ENCODE results near the gene USP48. TPM values are rescaled to one million over a fixed set of nuclear protein-coding genes. Genes with fewer than 3 reads are reported as not detected.
"Not testable (repeated sequence)": the region's sequence is repeated elsewhere in the genome, so short reads cannot be mapped to it uniquely, and the experiment has no call there.

The USP48 gene
- 41.8 TPM for total RNA-seq
- long read RNA-seq, full-length matches to known transcripts = 44 of 81 reads
- long read RNA-seq, partial matches to known transcripts = 11 of 81 reads
- long read RNA-seq, other reads (novel, unspliced or antisense) = 26 of 81 reads

DNA sequence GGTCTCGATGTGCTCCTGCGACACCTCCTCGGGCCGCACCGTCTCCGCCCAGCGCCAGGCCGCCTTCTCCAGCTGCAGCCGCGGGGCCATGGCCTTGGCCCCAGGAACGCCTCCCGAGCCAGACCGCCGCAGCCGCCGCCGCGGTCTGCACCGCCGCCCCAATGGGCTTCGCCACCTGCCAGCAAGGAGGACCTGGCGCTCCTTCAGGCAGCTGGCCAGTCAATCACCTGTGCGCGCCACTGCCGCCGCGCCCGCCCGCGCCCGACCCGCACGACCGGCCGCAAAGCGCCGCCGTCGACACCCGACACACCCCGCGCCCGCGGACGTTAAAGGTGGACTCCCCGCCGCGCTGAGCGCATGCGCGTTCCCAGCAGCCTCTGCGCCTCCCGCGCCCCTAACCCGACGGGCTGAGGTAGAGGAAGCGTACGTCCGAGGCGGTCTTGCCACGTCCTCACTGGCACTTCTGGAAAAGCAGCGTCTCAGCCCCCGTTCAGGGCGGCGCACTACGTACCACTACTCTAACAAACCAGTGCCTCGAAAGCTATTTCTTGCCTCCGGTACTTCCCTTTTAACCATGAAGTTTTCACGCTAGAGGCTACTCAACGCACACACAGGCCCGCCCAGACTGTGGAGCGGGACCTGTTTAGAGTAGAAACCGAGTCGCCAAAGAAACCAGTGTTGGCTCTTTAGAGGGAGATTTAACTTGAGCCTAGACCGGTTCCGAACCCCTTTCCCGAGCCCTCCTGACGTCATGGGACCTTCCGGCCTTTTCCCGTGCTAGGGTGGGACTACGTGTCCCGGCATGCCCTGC is at the start of gene USP48:
TSS of gene USP48 (minus strand) at position 282 of the 811 bp plus-strand sequence. CDS start at position 90, 192 bp downstream.
- ATAC-seq (ENCODE audit: poor library complexity) = peak; percentile 98
- intact Hi-C loops (cut with DNase I) = no loop called here
- DNase-seq = peak; percentile 98

- intact Hi-C loops (cut with DNase I) = no loop called here
- DNase-seq (no peak), ATAC-seq (ENCODE audit: poor library complexity) (no peak)
Observed at GRCh38 chr1:21831454-21831970, 48.6 kb upstream of the USP48 start.

- ATAC-seq (ENCODE audit: poor library complexity) (peak; percentile 3), DNase-seq (no peak)
- intact Hi-C loops (cut with DNase I) = no loop called here
Observed at GRCh38 chr1:21830792-21831453, 48.0 kb upstream of the USP48 start.

DNA sequence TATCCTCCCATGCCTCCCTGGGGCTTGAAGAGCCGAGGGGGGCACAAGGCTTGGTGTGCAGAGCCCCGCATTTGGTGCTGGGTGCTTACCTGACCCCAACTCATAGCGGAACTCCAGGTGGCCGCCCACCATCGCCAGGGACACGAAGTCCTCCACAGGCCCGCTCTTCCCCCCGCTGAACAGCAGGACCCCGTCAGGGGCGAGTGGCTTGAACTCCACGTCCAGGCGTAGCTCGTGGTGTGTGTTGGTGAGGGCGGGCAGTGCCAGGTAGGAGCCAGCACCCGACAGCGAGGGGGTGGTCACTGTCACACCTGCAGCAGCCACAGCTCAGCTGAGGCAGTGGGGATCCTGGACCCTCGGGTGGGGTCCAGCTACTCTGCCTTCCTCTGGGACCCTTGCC is 46.3 kb upstream of the USP48 start:
- DNase-seq (peak; percentile 30), ATAC-seq (ENCODE audit: poor library complexity) (no peak)
- intact Hi-C loops (cut with DNase I) = no loop called here

DNA sequence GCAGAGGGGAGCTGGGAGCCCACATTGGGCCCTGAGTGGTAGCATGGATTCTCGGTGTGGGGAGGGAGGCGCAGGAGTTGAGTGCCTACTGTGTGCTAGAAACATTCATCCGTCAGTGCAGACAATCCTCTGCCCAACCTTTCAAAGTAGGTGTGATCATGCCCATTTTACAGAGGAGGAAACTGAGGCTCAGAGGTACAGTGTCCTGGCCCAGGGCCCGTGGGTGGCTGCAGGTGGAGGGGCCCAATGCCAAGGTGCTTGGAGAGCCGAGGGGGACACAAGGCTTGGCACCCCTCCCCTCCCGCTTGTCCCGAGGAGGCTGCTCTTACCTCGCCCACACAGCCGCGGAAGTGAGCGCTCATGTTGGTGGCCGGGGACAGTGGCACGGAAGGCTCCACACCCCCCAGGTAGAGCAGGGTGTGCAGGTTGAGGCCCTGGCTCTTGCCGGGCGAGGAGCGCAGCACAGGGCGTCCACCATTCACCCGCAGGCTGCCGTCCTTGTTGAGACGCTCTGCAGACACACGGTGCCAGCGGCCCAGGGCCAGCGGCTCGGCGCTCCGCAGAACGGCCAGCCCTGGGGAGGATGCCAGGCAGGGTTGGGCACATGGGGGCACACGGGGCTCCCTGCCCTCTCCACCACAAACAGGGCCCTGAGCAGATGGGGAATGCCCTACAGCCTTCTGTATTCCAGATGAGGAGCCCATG is 45.7 kb upstream of the USP48 start:
- intact Hi-C loops (cut with DNase I) = no loop called here
- DNase-seq = peak; percentile 37
- no peak for ATAC-seq (ENCODE audit: poor library complexity)

DNA sequence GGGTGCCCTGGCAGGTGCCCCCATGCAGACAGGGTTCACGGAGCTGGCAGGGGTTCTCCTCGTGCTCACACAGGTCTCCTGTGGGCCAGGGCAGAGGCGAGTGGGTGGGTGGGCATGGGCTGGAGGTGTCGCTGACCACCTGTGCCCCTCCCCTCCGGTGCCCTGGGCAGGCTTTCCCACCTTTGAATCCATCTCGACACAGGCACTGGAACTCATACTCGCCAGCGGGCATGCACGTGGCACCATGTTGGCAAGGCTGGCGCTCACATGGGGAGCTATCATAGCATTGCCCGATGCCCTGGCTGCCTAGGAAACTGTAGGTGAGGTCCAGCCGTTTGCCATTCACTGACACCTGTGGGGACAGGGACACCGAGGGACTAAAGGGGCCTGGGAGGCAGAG is 45.1 kb upstream of the USP48 start:
- intact Hi-C loops (cut with DNase I) = no loop called here
- ATAC-seq (ENCODE audit: poor library complexity) (no peak), DNase-seq (peak; percentile 39)

- intact Hi-C loops (cut with DNase I) = no loop called here
- ATAC-seq (ENCODE audit: poor library complexity) (no peak), DNase-seq (no peak)
Observed at GRCh38 chr1:21827141-21827679, 44.3 kb upstream of the USP48 start.

DNA sequence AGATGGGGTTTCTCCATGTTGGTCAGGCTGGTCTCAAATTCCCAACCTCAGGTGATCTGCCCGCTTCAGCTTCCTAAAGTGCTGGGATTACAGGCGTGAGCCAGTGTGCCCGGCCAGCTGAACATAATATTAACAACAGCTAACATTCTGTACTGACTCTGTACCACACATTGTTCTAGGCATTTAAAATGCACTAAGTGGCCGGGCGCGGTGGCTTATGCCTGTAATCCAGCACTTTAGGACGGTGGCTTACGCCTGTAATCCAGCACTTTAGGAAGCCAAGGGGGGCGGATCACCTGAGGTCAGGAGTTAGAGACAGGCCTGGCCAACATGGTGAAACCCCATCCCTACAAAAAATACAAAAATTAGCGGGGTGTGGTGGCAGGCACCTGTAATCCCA is 43.7 kb upstream of the USP48 start:
- ATAC-seq (ENCODE audit: poor library complexity); DNase-seq; intact Hi-C loops (cut with DNase I): not testable (repeated sequence)

- intact Hi-C loops (cut with DNase I) = no loop called here
- DNase-seq (no peak), ATAC-seq (ENCODE audit: poor library complexity) (no peak)
Observed at GRCh38 chr1:21825393-21825792, 42.4 kb upstream of the USP48 start.

DNA sequence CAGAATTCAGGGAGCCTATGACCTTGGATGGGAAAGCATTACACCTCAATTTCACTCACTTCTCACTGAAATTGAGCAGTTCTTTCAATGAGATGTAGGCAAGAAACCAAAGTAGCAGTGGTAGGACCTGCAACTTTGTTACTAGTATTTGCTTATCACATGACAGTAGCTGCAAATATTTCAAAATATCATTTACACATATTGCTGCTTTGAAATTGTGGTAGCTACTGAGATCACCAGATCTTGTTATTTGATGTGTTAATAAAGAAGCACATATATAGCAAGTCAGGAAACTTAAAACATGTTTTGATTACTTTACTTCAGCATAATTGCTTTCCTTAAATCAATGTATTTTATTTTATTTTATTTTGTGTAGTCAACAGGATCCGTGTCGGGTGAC is 42.0 kb upstream of the USP48 start:
- DNase-seq = no peak
- intact Hi-C loops (cut with DNase I) = no loop called here
- ATAC-seq (ENCODE audit: poor library complexity) = no peak

DNA sequence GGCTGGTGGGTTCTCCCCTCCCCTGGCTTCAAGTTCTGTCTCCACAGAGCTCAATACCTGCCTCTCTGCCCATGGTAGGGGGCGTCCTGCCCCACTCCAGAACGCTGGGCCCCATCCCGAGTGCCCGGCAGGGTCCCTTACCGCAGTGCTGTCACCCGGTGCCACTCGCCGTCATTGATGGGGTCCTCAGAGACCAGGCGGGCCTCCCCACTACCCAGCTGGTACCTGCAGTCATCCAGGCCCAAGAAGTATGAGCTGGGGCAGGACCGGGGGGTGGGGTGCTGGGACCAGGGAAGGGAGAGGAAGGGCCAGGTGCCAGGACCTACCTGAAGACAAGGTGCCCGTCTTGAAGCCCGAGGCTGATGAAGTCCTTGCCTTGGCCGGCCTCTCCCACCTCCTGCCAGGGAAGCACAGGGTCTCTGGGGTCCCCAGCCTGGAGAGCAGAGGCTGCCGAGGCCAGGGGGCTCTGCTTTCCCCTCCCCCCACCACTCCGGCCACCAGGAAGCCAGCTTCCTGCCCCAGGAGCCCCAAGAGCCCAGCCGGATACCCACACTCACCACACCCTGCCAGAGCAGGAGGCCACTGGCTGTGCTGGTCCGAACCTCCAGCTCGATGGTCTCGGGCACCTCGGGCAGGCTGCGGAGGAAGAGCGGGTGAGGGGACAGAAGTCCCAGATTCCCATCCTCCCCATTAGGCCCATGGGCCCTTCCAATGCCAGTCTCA is 41.2 kb upstream of the USP48 start:
- ATAC-seq (ENCODE audit: poor library complexity) (no peak), DNase-seq (no peak)
- intact Hi-C loops (cut with DNase I) = no loop called here

GRCh38 chr1:21823206-21823979 is 40.4 kb upstream of the USP48 start:
- no peak for DNase-seq
- ATAC-seq (ENCODE audit: poor library complexity) = no peak
- intact Hi-C loops (cut with DNase I) = no loop called here

- intact Hi-C loops (cut with DNase I) = no loop called here
- DNase-seq = no peak
- peak; percentile 32 for ATAC-seq (ENCODE audit: poor library complexity)
Observed at GRCh38 chr1:21822349-21822748, 39.4 kb upstream of the USP48 start.

- DNase-seq (no peak), ATAC-seq (ENCODE audit: poor library complexity) (no peak)
- intact Hi-C loops (cut with DNase I) = no loop called here
Observed at GRCh38 chr1:21821385-21822019, 38.6 kb upstream of the USP48 start.

GRCh38 chr1:21820597-21821232 is 37.8 kb upstream of the USP48 start:
- intact Hi-C loops (cut with DNase I) = no loop called here
- DNase-seq (no peak), ATAC-seq (ENCODE audit: poor library complexity) (no peak)

- DNase-seq (peak; percentile 59), ATAC-seq (ENCODE audit: poor library complexity) (no peak)
- intact Hi-C loops (cut with DNase I) = no loop called here
Observed at GRCh38 chr1:21818656-21819055, 35.7 kb upstream of the USP48 start.

All from Right ventricle myocardium superior (tissue), 1 donor.